ENCODE measurements around the gene ALMS1. TPM values are rescaled to one million over a fixed set of nuclear protein-coding genes. Genes with fewer than 3 reads are reported as not detected.

ALMS1 gene
- total and polyA plus RNA-seq, 2 donors (not counting 3 experiments of a cell fraction or from before 2014, with no cell fraction given): 5.7 to 15.4 TPM

DNA sequence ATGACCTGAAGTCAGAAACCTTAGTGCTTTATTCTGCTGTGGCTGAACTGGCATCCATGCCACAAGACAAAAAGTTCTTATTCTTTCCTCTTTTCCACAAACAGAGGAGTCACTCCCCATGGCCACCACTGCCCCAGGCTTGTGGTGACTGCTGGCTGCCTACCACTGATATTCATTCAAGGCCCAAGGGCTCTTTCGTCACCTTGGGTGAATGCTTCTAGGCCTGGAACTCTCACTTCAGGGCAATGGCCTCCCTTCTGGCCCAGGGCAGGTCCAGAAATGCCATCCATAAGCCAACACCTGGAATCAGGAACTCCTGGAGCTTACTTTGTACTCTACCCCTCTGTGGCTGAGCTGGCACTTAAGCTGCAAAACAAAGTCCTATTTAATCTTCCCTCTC lies 146.7 kb downstream of the ALMS1 start:
- no TSS peak for BruUV-seq (replicated peaks)
- dilution Hi-C loops (cut with MboI; ENCODE audit: extremely low pct_ligation_motif_present, low sequenced_read_pairs): no loop called here

More for the DNA sequence above, 146.7 kb downstream of the ALMS1 start:
- H3K36me3 ChIP-seq (ENCODE audit: control insufficient read depth in 2 of 2, extremely low read depth in 1 of 2, insufficient read depth in 2 of 2, low read length in 2 of 2): no peaks in the 10 kb centered on the region
- POLR2A ChIA-PET: no interaction called here
- no peaks in the 10 kb centered on the region for H4K20me1 ChIP-seq (replicated peaks; ENCODE audit: control insufficient read depth, extremely low read depth, insufficient read depth, low read length)
- CTCF ChIA-PET: interaction anchor here (1.5 kb wide), 1 partner anchor 8 kb away, joined by 3 read pairs; no protein-coding TSS in a partner anchor
- H3K79me2 ChIP-seq (ENCODE audit: control insufficient read depth, insufficient read depth, low read length): no peaks in the 10 kb centered on the region
- TF ChIP-seq EZH2 (IDR thresholded peaks at IDR 0.05; ENCODE audit: borderline replicate concordance, low read depth, low read length, severe bottlenecking) (no peak), GATA2 (IDR thresholded peaks at IDR 0.05; ENCODE audit: insufficient read depth, insufficient read length, low read depth, low read length) (no peak), POLR2AphosphoS5 (IDR thresholded peaks at IDR 0.05; ENCODE audit: insufficient read depth, low read depth, low read length) (no peak), FOS (IDR thresholded peaks at IDR 0.05; ENCODE audit: borderline replicate concordance, insufficient read depth, low read length) (no peak), MYC (IDR thresholded peaks at IDR 0.05; ENCODE audit: low read depth, low read length) (no peak), JUN (IDR thresholded peaks at IDR 0.05; ENCODE audit: borderline replicate concordance, insufficient read depth, insufficient read length, low read depth) (no peak), POLR2A (IDR thresholded peaks at IDR 0.05; ENCODE audit: low read depth, low read length) (no peak)
- TF ChIP-seq, protein P1, sequence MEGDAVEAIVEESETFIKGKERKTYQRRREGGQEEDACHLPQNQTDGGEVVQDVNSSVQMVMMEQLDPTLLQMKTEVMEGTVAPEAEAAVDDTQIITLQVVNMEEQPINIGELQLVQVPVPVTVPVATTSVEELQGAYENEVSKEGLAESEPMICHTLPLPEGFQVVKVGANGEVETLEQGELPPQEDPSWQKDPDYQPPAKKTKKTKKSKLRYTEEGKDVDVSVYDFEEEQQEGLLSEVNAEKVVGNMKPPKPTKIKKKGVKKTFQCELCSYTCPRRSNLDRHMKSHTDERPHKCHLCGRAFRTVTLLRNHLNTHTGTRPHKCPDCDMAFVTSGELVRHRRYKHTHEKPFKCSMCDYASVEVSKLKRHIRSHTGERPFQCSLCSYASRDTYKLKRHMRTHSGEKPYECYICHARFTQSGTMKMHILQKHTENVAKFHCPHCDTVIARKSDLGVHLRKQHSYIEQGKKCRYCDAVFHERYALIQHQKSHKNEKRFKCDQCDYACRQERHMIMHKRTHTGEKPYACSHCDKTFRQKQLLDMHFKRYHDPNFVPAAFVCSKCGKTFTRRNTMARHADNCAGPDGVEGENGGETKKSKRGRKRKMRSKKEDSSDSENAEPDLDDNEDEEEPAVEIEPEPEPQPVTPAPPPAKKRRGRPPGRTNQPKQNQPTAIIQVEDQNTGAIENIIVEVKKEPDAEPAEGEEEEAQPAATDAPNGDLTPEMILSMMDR (IDR thresholded peaks at IDR 0.05; ENCODE audit: extremely low read depth in 1 of 2, insufficient read depth in 1 of 2, low read depth in 1 of 2, low read length in 2 of 2): no peak
- TF ChIP-seq, protein P2, sequence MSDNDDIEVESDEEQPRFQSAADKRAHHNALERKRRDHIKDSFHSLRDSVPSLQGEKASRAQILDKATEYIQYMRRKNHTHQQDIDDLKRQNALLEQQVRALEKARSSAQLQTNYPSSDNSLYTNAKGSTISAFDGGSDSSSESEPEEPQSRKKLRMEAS (IDR thresholded peaks at IDR 0.05; ENCODE audit: insufficient read depth, insufficient read length): no peak
- H3K9me1 ChIP-seq (replicated peaks; ENCODE audit: control insufficient read depth, extremely low read depth, insufficient read depth, low read length): no peaks in the 10 kb centered on the region
- no peak overlapping the region for H3K4me2 ChIP-seq (ENCODE audit: insufficient read depth, low read length)
- H2AFZ ChIP-seq (ENCODE audit: low read depth, low read length): no peak overlapping the region
- H3K4me1 ChIP-seq (ENCODE audit: control insufficient read depth, extremely low read depth, insufficient read depth, low read length): no peaks in the 10 kb centered on the region
- H3K9me3 ChIP-seq (replicated peaks; ENCODE audit: control insufficient read depth, insufficient read depth, low read length): no peaks in the 10 kb centered on the region
- DNase-seq (ENCODE audit: low read depth, low spot score) (no peak), FAIRE-seq (no peak)
- no peak overlapping the region for H3K27ac ChIP-seq (ENCODE audit: insufficient read depth, low read depth, low read length)
- no peak overlapping the region for H3K9ac ChIP-seq (replicated peaks; ENCODE audit: extremely low read depth, insufficient read depth, low read length)
- no peaks in the 10 kb centered on the region for H3K27me3 ChIP-seq (ENCODE audit: control insufficient read depth in 2 of 2, insufficient read depth in 2 of 2, low read length in 2 of 2)
- no peak overlapping the region for H3K4me3 ChIP-seq (replicated peaks in 1 of 3; ENCODE audit: insufficient read depth in 1 of 3, low read depth in 1 of 3, low read length in 3 of 3)
- intact Hi-C loops (cut with micrococcal nuclease): no loop called here
